ENCODE results near the gene CARD11.

DNA sequence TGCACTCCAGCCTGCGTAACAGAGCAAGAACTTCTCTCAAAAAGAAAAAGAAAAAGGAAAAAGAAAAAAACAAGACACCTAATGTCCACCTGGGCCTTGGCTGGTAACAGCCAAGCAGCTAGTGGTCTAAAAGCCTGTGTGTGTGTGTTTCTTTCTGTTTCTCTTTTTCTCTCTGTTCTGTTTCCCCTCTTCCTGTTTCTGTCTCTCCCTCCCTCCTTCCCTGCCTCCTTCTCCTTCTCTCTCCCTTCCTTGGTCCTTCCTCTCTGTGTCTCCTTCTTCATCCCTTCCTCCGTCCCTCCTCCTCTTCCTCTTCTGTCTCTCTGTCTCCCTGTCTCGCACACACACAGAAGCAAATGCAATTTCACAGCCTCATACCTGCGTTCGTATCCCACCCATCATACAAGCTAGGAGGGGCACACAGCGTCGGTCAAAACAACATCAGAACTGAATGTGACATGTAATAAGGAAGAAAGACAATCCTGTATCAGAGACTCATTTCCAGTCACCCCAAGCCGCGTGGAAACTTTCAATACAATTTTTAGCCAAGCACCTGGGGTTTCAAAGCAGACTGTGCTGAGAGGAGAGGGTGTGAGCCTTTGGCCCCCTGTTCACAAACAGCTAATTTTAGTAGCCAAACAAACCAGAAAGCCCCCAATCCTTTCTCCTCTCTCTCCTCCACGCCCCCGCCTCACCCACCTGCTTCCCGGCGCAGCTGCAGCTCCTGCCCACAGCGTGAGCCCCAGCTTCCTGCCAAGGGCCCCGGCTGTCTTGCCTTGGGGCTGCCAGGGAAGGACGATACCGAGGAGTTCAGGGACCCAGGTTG lies 149.3 kb downstream of the CARD11 start:
- TF ChIP-seq, protein P1, sequence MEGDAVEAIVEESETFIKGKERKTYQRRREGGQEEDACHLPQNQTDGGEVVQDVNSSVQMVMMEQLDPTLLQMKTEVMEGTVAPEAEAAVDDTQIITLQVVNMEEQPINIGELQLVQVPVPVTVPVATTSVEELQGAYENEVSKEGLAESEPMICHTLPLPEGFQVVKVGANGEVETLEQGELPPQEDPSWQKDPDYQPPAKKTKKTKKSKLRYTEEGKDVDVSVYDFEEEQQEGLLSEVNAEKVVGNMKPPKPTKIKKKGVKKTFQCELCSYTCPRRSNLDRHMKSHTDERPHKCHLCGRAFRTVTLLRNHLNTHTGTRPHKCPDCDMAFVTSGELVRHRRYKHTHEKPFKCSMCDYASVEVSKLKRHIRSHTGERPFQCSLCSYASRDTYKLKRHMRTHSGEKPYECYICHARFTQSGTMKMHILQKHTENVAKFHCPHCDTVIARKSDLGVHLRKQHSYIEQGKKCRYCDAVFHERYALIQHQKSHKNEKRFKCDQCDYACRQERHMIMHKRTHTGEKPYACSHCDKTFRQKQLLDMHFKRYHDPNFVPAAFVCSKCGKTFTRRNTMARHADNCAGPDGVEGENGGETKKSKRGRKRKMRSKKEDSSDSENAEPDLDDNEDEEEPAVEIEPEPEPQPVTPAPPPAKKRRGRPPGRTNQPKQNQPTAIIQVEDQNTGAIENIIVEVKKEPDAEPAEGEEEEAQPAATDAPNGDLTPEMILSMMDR (IDR thresholded peaks at IDR 0.05; ENCODE audit: insufficient read depth, low read length): no peak
- TF ChIP-seq, protein P2, sequence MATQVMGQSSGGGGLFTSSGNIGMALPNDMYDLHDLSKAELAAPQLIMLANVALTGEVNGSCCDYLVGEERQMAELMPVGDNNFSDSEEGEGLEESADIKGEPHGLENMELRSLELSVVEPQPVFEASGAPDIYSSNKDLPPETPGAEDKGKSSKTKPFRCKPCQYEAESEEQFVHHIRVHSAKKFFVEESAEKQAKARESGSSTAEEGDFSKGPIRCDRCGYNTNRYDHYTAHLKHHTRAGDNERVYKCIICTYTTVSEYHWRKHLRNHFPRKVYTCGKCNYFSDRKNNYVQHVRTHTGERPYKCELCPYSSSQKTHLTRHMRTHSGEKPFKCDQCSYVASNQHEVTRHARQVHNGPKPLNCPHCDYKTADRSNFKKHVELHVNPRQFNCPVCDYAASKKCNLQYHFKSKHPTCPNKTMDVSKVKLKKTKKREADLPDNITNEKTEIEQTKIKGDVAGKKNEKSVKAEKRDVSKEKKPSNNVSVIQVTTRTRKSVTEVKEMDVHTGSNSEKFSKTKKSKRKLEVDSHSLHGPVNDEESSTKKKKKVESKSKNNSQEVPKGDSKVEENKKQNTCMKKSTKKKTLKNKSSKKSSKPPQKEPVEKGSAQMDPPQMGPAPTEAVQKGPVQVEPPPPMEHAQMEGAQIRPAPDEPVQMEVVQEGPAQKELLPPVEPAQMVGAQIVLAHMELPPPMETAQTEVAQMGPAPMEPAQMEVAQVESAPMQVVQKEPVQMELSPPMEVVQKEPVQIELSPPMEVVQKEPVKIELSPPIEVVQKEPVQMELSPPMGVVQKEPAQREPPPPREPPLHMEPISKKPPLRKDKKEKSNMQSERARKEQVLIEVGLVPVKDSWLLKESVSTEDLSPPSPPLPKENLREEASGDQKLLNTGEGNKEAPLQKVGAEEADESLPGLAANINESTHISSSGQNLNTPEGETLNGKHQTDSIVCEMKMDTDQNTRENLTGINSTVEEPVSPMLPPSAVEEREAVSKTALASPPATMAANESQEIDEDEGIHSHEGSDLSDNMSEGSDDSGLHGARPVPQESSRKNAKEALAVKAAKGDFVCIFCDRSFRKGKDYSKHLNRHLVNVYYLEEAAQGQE (IDR thresholded peaks at IDR 0.05; ENCODE audit: insufficient replicate concordance, low read depth): no peak
- no peak for TF ChIP-seq POLR2AphosphoS5 (IDR thresholded peaks at IDR 0.05; ENCODE audit: low read depth)

Data from HL-60 (cell line).